Effector CD4-positive, alpha-beta T cell (primary cell): ENCODE measurements around the gene BSG.
"Not testable (repeated sequence)": the region's sequence is repeated elsewhere in the genome, so short reads cannot be mapped to it uniquely, and the experiment has no call there.

Experiments
- DNase-seq: peaks from one replicate; pipeline ENCODE4 v3.0.0-alpha.2; 2020

Gene BSG

DNA sequence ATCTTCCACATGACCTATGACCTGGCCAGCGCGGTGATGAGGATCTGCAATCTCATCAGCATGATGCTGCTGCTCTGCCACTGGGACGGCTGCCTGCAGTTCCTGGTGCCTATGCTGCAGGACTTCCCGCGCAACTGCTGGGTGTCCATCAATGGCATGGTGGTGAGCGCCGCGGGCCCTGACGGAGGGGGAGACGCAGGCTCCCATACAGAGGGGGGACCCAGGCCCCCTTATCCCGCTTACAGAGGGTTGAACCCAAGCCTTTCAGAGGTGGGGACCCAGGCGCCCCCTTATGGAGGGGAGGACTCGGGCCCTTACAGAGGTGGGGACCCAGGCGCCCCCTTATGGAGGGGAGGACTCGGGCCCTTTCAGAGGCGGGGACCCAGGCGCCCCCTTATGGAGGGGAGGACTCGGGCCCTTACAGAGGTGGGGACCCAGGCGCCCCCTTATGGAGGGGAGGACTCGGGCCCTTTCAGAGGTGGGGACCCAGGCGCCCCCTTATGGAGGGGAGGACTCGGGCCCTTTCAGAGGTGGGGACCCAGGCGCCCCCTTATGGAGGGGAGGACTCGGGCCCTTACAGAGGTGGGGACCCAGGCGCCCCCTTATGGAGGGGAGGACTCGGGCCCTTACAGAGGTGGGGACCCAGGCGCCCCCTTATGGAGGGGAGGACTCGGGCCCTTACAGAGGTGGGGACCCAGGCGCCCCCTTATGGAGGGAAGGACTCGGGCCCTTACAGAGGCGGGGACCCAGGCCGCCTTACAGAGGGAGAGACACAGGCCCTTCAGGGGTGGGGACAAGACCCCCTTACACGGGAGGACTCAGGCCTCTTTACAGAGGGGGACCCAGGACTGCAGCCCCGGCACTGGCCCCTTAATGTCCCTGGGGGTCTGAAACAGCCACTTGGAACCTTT, 32.9 kb downstream of the BSG start:
- DNase-seq = not testable (repeated sequence)

DNA sequence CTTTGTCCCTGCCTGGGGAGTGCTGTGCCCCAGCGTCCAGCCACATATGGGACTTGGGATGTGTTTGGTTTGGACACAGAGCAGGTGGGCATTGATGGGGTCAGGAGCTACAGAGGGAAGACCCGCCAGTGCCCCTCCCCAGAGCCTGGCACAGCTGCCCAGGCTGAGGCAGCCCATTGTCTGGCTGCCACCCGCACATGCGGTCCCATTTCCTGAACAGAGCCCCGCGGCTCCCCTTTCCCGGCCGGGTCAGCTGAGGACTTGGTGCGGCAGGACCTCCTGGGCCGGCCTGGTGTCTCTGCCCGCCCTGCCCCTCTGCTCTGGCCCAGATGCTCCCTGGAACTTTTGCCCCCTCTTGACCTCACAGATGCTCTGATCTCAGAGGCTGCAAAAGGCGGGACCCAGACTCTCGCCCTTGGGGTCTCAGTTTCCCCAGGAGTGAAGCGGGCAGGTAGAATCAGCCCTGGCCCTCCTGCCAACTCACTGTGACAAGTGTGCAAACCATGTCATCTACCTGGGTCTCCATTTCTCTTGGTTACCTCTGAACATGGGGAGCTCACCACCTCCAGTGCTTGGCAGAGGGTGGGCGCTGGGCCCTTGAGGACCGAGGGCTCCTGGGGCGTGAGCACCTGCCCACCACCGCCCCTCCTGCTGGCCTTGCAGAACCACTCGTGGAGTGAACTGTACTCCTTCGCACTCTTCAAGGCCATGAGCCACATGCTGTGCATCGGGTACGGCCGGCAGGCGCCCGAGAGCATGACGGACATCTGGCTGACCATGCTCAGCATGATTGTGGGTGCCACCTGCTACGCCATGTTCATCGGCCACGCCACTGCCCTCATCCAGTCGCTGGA, 35.1 kb downstream of the BSG start:
- no peak for DNase-seq

DNA sequence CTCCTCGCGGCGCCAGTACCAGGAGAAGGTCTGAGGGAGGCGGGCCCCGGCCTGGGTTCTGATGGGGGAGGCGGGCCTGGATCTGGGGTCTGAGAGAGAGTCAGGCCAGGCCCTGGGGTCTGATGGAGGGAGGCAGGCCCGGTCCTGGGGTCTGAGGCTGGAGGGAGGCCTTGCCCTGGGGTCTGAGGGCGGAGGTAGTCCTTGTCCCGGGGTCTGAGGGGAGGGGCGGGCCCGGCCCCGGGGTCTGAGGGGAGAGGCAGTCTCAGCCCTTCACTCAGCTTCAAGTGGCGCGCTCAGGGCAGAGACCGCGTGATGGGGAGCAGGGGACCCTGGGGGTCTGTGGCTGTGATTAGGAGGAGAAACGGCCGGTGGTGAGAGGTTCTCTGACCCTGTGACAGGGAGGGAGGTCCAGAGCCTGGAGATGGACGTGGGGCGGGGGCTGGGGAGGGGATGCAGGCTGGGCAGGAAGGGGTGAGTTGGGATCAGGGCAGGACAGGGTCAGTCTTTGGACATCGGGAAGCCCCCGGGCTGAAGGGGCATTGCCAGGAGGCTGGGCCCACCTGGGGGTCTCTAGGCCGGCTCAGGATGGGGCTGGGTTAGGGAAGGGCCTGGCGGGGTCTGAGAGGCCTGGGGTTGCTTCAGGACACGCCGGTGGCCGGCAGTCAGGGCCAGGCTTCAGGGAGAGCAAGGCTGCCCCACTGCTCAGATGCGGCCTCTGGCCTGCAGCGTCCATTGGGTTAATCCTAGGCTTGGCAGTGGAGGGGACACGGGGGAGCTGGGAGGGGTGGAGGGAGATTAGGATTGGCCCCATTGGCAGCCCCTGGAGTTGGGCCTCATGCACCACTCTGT, 36.0 kb downstream of the BSG start:
- no peak for DNase-seq

DNA sequence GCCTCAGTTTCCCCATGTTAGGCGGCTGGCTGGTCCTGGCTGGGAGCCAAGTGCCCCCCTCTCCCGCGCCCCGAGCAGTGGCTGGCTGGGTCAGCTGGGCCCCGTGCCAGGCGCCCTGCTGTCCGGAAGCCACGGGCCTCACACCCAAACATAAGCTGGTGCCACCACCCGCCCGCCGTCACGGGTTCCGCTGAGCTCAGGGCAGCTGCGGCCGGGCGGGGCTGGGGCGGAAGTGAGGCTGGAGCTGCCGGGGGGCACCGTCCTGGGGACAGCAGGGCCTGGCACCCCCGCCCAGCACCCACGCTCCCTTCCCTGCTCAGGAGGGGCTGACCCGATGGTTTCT, 36.6 kb downstream of the BSG start:
- DNase-seq = no peak

DNA sequence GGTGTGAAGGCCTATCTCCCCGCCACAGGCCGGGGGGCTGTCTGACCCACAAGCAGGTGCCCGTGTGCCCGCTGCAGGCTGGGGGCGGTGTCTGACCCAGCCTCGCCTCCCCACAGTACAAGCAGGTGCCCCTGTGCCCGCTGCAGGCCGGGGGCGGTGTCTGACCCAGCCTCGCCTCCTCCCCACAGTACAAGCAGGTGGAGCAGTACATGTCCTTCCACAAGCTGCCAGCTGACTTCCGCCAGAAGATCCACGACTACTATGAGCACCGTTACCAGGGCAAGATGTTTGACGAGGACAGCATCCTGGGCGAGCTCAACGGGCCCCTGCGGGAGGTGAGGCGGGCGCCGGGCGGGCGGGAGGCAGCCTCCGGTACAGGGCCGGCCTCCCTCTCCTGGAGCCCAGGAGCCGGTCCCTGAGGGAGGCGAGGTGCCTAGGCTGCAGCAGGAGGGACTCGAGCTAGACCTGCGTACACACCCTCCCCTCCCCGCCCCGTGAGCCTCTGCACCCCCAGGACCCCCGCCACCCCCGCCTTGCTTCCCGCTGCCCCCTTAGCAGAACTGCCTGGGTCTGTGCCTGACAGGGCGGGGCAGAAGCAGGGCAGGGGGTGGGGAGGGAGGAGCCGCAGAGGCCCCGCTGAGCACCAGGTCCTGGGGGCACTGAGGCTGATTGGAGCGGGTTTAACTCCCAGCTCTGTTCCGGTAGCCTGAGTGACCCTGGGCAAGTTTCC, 37.8 kb downstream of the BSG start:
- DNase-seq = no peak

DNA sequence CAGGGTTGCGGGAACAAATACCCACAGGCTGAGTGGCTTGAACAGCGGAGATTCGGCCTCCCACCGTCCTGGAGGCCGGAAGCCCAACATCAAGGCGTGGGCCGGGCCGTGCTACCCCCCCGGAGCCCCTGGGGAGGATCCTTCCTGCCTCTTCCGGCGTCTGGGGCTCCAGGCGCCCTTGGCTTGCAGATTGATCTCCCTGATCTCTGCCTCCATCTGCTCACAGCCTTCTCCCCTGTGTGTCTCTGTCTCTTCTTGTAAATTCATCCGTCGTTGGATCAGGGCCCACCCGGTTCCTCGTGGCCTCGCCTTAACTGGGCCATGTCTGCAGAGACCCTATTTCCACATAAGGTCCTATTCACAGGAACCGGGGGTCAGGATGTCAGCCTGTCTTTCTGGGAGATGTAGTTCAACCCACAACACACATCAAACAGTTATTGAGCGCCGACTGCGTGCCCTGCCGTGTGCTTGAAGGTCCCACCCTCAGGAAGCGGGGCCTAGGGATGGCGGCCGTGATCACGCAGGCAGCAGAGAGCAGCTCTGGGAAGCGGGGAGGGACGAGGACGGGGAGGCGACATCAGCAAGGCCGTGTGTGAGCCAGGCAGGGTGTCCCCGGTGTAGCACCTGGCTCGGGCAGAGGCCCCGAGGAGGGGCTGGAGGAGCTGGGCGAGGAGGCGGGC, 38.5 kb downstream of the BSG start:
- DNase-seq = peak; percentile 39

DNA sequence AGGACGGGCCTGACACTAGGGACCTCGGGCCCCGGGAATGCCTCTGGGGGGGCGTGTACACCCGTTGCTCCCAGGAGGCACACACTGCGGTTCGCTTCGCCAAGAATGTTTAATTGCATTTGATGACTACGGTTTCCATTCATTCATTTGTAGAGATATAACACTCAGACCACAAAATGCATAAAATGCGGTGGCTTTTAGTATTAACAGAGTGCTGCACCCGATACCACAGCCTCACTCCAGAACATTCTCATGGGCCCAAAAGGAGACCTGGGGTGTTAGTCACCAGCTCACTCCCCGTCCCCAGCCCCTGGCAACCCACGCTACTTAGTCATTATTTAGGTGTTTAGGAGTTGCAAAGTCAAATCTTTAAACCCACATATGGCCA, 39.1 kb downstream of the BSG start:
- peak; percentile 40 for DNase-seq

DNA sequence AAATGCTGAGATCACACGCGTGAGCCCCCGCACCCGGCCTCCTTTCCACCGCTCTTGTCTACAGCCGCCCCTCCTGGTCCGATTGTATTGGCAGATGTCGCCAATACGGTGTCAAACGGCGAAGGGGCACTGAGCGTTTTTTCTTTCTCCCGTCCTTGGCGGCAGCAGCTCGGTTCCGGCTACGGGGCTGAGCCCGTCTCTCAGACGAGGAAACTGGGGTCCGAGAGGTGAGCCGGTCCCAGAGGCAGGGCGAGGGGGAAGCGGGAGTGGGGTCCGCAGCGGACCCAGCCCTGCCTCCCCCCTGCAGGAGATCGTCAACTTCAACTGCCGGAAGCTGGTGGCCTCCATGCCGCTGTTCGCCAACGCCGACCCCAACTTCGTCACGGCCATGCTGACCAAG, 40.5 kb downstream of the BSG start:
- no peak for DNase-seq

DNA sequence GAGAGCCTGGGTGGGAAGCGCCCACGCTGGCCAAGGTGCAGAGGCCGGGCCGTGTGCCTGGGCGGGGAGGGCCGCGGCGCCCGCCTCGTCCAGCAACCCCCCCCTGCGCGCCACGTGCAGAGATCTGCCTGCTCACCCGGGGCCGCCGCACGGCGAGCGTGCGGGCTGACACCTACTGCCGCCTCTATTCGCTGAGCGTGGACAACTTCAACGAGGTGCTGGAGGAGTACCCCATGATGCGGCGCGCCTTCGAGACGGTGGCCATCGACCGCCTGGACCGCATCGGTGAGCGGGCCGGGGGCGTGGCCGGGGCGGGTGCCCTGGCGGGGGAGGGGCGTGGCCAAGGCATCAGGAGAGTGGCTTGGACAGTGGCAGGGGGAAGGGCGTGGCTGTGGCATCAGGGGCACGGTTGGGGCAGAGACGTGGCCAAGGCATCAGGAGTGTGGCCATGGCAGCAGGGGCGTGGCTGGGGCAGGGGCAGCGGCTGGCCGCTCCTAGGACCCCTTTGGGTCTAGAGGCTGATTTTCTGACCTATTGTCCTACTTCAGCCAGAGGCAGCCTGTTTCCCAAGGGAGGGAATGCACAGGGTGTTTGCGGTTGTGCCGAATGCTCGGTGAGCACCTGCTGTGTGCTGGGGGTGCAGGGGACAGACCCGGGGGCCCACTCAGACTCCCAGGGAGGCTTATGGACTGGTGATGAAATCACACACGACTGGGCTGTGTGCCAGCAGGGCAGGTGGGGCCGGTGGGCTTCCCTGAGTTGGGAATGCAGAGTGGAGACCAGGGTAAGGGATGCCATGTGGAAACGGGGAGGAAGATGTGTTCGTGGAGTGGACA, 41.6 kb downstream of the BSG start:
- DNase-seq = no peak

DNA sequence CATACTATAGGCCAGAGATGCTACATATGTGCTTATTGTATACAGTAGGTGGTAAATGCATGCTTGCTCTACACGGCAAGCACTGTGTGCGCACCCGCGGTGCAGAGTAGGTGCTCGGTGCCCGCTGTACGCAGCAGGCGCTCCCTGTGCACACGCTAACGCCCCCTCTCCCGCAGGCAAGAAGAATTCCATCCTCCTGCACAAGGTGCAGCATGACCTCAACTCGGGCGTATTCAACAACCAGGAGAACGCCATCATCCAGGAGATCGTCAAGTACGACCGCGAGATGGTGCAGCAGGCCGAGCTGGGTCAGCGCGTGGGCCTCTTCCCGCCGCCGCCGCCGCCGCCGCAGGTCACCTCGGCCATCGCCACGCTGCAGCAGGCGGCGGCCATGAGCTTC, 43.2 kb downstream of the BSG start:
- DNase-seq = no peak

DNA sequence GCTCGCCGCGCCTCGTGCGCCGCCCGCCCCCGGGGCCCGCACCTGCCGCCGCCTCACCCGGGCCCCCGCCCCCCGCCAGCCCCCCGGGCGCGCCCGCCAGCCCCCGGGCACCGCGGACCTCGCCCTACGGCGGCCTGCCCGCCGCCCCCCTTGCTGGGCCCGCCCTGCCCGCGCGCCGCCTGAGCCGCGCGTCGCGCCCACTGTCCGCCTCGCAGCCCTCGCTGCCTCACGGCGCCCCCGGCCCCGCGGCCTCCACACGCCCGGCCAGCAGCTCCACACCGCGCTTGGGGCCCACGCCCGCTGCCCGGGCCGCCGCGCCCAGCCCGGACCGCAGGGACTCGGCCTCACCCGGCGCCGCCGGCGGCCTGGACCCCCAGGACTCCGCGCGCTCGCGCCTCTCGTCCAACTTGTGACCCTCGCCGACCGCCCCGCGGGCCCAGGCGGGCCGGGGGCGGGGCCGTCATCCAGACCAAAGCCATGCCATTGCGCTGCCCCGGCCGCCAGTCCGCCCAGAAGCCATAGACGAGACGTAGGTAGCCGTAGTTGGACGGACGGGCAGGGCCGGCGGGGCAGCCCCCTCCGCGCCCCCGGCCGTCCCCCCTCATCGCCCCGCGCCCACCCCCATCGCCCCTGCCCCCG, 43.8 kb downstream of the BSG start:
- DNase-seq = no peak

DNA sequence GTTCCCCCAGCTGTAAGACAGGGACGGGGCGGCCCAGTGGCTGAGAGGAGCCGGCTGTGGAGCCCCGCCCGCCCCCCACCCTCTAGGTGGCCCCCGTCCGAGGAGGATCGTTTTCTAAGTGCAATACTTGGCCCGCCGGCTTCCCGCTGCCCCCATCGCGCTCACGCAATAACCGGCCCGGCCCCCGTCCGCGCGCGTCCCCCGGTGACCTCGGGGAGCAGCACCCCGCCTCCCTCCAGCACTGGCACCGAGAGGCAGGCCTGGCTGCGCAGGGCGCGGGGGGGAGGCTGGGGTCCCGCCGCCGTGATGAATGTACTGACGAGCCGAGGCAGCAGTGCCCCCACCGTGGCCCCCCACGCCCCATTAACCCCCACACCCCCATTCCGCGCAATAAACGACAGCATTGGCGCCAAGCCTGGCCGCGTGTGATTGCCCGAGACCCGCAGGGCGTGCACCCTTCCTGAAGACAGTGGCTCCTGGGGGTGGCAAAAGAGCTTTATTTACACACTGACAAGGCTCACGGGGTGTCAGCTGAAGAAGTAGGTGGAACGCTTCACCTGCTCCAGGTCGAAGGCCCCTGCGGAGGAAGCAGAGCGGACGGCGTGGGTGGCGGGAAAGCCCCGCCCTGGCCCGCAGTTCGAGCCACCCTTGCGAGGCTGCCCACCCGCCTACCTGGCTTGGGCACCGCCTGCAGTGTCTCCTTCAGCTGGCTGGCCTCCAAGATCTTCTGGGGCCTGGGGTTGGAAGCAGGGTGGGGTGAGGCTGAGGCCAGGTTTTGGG, 44.5 kb downstream of the BSG start:
- no peak for DNase-seq

DNA sequence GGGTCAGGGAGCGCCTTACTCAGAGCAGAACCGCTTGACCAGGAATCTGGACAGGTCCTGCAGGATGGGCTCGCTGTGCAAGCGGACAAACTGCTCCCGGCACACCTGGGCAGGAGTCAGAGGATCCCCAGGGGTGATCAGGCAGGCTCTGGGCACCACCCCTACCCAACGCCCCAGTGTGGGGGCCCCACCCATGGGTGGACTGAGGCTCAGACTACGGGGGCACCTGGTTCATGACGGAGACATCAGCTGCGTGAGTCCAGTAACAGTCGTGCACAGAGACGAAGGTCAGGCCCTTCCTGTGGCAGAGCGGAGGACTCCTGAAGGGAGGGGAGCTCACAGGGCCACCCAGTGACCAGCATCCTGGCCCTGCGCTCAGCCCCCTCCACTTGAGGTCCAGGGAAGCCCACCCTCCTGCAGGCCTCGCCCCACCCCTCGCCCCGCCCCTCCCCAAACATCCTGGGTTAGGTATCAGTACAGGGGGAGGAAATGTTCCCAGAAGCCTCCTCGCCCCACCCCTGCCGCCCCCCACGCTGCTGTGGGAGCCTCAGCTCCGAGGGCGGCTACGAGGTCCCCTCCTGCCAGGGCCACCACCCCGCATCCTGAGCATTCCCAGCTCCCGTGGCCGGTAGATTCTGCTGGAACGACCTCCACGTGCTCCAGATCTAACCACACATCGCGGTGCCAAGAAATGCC, 45.3 kb downstream of the BSG start:
- DNase-seq = no peak

DNA sequence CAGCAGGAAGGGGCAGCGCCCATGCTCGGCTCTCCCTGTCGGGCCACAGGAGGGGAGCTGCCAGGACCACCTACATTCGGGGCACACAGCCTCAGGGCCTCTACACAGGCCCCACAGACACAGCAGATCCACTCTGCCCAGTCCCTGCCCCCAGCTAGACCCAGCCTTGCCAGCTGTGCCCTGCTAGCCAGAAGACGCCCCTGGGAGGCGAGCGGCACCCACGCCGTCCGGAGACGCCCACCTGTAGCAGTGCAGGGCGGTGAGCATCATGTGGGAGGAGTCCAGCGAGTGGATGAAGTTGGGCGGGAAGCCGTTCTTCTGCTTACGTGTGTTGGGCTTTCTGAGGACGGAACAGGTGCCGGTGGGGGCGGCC, 45.8 kb downstream of the BSG start:
- no peak for DNase-seq

DNA sequence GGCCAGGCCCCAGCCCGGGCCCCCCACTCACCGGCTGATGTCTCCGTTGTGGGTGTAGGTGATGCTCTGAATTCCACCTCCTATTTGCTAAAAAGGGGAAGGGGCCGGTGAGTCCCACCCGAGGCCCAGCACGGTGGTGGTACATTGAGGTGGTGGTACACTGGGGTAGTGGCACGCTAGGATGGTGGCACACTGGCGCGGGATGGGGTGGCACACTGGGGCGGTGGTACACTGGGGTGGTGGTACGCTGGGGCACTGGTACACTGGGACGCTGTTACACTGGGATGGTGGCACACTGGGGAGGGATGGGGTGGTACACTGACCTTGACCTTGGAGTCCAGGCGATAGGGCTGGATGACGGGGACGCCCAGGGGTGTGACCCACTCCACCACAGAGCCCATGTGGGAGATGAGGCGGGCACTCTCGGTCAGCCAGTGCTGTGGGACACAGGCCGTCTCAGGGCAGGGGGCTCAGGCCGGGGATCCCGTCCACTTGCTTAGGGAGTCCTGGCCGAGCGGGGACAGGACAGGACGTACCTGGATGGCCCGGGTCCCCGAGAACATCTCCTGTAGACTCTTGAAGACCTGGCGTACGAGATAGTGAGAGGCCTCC, 46.4 kb downstream of the BSG start:
- no peak for DNase-seq

DNA sequence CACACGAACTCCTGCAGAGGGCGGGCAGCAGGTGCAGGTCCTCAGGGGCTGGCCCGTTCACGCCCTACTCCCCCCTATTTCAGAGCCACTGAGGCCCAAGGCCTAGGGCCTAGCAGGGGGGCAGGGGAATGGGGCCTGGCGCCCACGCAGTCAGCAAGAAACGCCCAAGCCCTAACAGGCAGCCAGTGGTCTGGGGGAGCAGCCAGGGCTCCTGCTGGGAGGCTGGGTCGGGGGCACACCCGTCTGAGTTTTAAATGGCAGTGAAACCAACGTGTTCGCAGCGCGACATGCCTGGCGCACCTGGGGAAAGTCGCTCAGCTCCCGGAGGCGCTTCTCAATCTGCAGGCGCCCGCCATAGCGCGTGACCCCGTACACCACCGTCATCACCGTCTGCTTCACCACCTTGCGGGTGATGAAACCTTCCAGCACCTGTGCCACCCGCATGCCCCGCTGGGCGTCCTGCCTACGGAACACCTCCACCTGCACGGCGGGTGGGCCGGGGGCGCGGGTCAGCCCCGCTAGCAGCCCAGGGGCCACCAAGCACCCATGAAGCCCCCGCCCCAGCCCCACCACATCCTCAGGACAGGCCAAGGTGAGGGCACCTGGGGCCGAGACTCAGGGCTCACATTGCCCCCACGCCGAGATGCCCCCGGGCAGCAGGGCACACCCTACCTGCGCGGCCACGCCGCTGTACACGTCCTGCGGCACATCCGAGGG, 47.0 kb downstream of the BSG start:
- DNase-seq = no peak

DNA sequence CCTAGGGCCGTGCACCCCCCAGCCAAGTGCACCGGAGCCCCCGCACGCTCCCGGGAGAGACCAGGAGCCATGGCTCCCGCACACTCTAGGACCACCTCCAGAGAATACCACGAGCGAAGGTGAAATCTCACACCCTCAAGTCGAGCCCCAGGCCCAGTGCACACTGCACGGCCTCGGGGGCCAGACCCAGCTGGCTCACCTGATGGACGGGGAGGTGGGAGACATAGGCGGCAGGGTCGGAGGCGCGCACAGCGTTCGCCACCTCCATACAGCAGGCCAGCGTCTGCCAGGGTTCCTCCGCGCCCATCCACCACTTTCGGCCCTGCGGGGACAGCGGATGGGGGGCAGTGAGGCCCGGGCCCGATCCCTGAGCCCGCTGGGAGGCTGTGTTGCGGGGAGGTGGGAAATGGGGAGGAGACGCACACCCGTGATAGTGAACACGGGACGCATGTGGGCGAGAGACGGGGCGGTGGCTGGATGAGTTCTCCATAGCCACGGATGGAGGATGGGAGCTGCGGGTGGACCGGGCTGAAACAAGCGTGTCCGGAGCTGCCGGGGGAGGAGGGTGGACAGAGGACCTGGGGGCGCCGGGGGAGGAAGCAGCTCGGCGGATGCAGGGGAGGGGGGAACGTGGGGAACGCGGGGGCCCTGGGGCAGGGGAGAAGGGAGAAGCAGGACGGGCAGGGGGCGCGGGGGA, 47.9 kb downstream of the BSG start:
- DNase-seq = no peak
